D721Med (cell line): ENCODE data around the gene PRKCA.

Experiments
- DNase-seq: peaks from one replicate; pipeline ENCODE4 v3.0.0; 2011; ENCODE audit warnings: low spot score; ENCODE audit not compliant: insufficient read length
- FAIRE-seq: peaks from 2 replicates; lab custom pipeline; 2011; peaks lifted over from hg19 to GRCh38; lab: Jason Lieb, UNC
- CTCF ChIP-seq: IDR thresholded peaks from 2 replicates; pipeline ENCODE4 v1.5.1; 2012; ENCODE audit warnings: mild to moderate bottlenecking, control low read depth; ENCODE audit not compliant: insufficient read depth; ENCODE audit errors: missing control alignments

PRKCA gene

GRCh38 chr17:66443166-66443565, 140.8 kb downstream of the PRKCA start:
- TF ChIP-seq CTCF: no peak
- FAIRE-seq (no peak), DNase-seq (no peak)

DNA sequence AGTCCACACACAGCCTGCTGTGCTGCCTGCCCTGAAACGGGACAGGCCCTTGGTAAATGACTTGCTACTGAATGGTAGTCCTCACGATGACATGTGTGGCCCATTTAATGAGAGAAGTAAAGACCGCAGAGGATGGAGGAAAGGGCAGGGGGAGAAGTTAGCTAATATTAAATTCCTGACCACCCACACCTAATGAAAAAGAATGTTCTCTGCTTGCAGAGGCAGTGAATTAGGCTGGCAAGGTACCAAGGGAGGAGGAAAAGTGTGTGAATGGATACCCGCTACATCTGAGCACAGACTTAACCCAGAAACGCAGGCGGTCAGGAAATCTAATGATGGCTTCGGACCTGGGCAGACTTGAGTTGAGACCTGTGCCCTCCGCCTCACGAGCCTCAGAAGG, 141.2 kb downstream of the PRKCA start:
- FAIRE-seq: no peak
- no peak for DNase-seq
- TF ChIP-seq CTCF: no peak

DNA sequence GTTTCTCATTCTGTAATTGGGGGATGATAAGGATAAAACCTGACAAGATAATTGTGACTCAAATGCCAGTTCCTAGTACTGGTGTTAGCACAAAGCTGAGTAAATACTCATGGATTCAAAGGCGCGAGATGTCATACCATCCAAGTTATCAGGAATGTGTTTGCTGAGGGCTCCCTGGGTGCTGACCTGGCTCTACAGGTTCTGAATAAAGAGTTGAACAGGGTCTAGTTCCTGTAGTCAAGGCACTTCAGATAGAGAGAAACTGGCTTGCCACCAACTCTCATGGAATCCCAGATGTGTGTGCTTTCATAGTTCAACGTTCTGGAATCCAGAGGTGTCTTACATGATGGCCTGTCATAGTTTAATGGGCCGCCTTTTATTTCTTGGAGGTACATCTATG, 141.6 kb downstream of the PRKCA start:
- DNase-seq: no peak
- FAIRE-seq: no peak
- no peak for TF ChIP-seq CTCF

GRCh38 chr17:66445229-66445628, 142.8 kb downstream of the PRKCA start:
- no peak for TF ChIP-seq CTCF
- FAIRE-seq (no peak), DNase-seq (no peak)

DNA sequence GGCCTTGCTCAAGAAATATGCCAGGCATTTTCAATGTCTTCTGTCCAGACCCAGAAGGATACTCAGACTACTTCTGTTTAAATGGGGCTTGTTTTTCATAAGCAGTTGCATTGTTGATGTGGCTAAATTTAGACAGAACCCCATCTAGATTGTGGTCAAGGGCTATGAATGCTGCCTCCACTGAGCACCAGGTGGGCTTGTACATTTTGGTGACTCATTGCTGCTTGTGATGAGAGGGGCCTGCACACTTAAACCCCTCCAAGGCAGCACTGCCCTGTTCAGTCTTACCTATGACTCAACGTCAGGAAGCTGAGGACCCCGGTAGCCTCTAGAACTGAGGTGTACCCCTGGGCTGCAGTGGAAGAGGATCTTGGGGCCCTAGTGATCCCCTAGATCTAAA, 144.0 kb downstream of the PRKCA start:
- no peak for TF ChIP-seq CTCF
- no peak for FAIRE-seq
- no peak for DNase-seq

GRCh38 chr17:66447159-66447558, 144.7 kb downstream of the PRKCA start:
- FAIRE-seq (no peak), DNase-seq (no peak)
- TF ChIP-seq CTCF: no peak

DNA sequence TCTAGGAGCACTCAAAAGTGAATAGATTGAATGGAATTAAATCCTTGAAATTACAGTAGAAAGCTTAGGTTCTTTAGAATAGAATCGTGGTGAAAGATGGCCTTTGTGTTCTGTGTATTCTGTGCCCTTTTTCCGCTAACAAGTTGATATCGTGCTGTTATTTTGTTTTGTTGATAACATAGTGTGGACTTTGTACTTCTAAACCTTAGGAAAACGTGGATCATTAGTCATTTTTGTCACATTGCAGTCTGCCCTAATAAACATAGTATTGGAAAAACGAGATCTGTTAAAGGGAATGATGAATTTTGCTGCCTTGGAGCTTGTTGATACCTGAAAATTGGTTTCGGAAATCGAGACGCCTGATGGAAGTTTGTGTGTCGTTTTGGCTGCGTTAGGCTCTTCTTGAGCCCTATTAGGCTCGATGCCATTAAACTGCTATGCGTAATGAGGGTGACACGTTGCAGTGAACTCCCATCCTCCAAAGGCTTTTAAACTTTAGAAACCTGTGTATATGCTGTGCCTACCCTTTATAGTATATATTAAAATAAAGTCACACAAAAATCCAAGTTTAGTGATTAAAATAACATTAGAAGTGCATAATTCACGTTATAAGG, 145.7 kb downstream of the PRKCA start:
- no peak for TF ChIP-seq CTCF
- DNase-seq (no peak), FAIRE-seq (no peak)
